Measurements from ENCODE around the gene PCDH1.
"Not testable (repeated sequence)": the region's sequence is repeated elsewhere in the genome, so short reads cannot be mapped to it uniquely, and the experiment has no call there.

PCDH1 gene

GRCh38 chr5:141902015-141902814 lies 24.0 kb upstream of the PCDH1 start:
- H3K27ac ChIP-seq = no peak overlapping the region
- DNase-seq (ENCODE audit: low read depth, low spot score) = no peak

- H3K27ac ChIP-seq = no peak overlapping the region
- no peak for DNase-seq (ENCODE audit: low read depth, low spot score)
Observed at GRCh38 chr5:141898448-141899049, 20.3 kb upstream of the PCDH1 start.

- no peak for DNase-seq (ENCODE audit: low read depth, low spot score)
- no peak overlapping the region for H3K27ac ChIP-seq
Observed at GRCh38 chr5:141897425-141897824, 19.2 kb upstream of the PCDH1 start.

GRCh38 chr5:141890429-141890828 lies 12.2 kb upstream of the PCDH1 start:
- DNase-seq (ENCODE audit: low read depth, low spot score); H3K27ac ChIP-seq: not testable (repeated sequence)

DNA sequence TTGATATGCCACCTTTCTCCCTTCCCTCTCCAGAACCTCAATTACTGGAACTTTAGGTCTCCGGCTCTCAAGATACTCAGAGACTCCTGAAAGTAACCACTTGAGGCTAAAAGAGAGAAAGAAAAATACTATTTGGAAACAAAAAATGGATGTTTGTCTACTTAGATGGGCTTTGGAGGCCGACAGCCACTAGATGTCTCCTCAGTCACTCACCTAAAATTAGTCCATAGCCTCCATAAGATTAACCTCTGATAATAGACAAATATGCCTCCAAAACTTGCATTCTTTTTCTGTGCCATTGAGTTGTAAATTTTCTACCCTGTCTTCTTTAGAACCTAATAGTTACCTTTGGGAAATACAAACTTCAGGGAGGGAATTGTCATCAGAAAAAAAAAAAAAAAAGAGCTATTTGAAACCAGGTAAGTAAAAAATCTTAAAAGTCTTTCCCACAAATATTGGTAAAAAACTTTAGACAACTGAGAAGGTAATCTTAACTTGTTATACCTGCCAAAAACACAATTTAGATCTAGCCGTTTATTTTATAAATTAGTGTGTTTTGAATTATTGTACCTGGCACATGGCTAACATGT lies 11.2 kb upstream of the PCDH1 start:
- no peak overlapping the region for H3K27ac ChIP-seq
- no peak for DNase-seq (ENCODE audit: low read depth, low spot score)

DNA sequence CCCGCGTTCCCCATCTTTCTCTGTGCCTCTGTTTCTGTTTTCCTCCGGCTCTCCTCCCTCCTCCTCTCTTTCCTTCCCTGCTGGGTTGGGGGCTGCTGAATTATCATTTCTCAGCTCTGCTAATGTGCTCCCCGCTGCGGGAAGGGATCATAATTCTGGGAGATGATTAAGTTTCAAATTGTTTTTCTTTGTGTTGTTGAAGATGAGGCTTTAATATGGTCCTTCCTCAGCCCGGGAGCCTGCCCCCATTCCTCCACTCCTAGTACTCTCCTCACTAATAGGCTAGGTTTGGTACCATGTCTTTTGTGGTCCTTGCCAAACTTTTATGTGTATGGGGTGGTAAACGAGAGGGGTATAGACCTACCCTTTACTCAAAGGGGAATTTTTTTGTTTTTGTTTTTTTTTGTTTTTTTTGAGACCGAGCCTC lies 5.7 kb upstream of the PCDH1 start:
- no peak for DNase-seq (ENCODE audit: low read depth, low spot score)

DNA sequence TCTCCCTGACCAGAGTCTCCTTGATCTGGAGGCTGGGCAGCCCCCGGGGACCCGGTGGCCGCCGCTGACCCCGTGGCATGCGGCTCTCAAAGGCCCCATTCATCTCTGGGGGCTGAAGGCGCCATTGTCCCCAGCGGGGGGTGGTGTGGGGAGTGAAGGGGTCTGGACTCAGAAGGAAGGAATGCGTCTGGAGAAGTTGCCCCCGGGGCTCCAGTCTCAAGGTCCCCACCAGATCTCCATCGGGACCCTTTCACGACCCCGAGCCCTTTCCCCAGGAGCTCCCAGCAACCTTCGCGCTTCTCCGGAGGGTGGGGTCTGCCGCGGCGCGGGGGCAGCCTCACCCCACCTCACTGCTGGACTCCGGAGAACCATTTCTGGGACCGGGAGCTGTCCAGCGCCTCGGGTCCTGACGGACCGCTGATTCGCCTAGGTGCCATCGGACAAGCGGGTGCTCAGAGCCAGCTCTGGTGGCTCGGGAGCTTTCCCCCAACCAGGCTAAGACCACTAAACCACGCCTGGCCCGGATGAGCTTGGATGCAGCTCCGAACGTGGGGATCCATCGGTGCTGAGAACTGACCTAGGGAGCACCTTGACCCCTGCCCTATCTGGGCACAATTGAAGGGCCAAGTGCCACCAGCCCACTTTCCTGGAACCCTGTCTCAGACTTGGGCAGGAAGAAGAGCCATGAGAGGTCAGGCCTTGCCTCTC lies 5.1 kb upstream of the PCDH1 start:
- DNase-seq (ENCODE audit: low read depth, low spot score) = no peak
- no peak overlapping the region for H3K27ac ChIP-seq

More for the DNA sequence above, 5.7 kb upstream of the PCDH1 start:
- H3K27ac ChIP-seq = no peak overlapping the region

DNA sequence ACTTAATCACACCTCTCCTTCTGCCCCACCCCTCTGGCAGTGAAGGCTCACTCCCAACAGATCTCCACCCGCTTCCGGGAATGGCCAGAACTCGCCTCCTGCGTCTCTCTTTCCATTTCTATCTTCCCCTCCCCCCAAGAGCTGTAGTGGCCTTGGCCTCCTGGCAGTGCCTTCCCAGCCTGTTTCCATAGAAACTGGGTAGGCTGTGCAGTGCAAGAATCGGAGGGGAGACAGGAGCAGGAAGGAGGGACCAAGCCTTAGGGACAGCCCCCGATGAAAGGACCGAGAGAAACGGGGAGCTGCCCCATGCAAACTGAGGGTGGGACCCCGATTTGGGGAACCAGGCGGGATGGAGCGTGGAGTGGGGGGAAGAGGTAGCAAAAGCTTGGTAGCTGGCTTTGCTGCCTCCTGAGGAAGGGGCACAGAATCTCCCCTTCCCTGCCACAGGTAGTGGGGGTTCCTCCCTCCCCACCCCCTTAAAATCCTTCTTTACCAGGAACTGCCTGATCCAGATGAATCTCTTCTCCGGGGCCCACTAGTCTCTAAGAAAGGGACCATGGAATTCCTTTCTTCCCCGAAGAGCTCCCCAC lies 4.5 kb upstream of the PCDH1 start:
- H3K27ac ChIP-seq = no peak overlapping the region
- DNase-seq (ENCODE audit: low read depth, low spot score) = no peak

- no peak for DNase-seq (ENCODE audit: low read depth, low spot score)
Observed at GRCh38 chr5:141881886-141882285, 3.7 kb upstream of the PCDH1 start.

GRCh38 chr5:141880961-141881801 lies 3.0 kb upstream of the PCDH1 start:
- DNase-seq (ENCODE audit: low read depth, low spot score) = no peak
- H3K27ac ChIP-seq = no peak overlapping the region

More at GRCh38 chr5:141881886-141882285, 3.7 kb upstream of the PCDH1 start:
- no peak overlapping the region for H3K27ac ChIP-seq

DNA sequence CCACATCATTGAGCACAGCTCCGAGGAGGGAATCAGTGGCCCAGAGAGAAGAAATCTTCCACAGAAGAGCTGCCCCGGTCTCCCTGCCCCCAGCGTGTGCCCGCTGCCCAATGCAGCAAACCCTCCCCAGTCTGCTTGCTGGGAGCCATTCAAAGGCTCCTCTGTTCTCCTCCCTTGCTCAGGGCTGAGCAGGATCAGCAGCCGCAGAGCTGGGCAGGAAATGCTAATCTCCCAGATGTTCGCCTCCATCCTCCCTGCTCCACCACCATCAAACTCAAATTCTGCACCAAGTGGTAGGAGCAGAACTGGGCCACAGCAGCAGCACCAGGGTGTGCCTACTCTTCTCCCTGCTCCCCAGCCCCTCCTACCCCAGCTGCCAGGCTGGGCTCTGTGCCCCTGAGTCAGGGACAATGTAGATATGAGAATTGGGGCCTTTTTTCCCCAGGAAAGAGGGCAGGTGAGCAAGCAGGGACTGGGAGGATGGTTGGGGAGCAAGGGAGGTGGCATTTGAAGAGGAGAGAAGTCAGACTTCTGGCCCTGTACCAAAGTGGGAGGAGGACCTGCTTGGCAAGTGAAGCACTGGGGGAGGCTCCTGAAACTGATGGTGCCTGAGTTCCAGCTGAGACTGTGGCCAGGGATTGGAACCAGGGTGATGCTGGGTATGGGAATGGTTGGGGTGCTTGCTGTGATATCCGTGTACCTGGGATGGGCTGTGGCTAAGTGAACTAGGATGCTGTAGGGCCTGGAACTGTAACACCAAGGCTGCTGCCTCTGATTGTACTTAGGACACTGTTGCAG lies 1.9 kb upstream of the PCDH1 start:
- no peak for DNase-seq (ENCODE audit: low read depth, low spot score)
- H3K27ac ChIP-seq = no peak overlapping the region

DNA sequence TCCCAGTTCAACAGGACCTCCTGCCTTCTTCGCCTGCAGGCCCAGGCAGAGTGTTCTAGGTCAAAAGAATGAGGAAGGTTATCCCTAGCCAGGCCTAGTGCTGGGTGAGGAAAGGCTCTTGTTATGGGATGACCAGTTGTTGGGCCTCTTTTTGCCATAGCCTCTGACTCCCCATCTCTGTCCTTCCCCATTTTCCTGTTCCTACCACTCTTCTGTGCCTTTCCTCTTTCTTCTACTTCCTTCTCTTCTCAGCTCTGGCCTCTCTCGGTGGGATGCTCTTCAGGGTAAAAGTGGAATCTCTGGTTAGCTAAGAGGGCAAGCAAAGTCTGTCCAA lies 1.2 kb upstream of the PCDH1 start:
- H3K27ac ChIP-seq = no peak overlapping the region
- DNase-seq (ENCODE audit: low read depth, low spot score) = no peak

- H3K27ac ChIP-seq = peak overlapping the region; percentile 79
- peak; percentile 75 for DNase-seq (ENCODE audit: low read depth, low spot score)
Observed at GRCh38 chr5:141878711-141879425, 658 bp upstream of the PCDH1 start.

GRCh38 chr5:141877356-141878185 lies 639 bp downstream of the PCDH1 start:
- peak overlapping the region; percentile 79 for H3K27ac ChIP-seq
- DNase-seq (ENCODE audit: low read depth, low spot score) = no peak

- no peak for DNase-seq (ENCODE audit: low read depth, low spot score)
- H3K27ac ChIP-seq = peak overlapping the region; percentile 79
Observed at GRCh38 chr5:141876628-141877355, 1.4 kb downstream of the PCDH1 start.

DNA sequence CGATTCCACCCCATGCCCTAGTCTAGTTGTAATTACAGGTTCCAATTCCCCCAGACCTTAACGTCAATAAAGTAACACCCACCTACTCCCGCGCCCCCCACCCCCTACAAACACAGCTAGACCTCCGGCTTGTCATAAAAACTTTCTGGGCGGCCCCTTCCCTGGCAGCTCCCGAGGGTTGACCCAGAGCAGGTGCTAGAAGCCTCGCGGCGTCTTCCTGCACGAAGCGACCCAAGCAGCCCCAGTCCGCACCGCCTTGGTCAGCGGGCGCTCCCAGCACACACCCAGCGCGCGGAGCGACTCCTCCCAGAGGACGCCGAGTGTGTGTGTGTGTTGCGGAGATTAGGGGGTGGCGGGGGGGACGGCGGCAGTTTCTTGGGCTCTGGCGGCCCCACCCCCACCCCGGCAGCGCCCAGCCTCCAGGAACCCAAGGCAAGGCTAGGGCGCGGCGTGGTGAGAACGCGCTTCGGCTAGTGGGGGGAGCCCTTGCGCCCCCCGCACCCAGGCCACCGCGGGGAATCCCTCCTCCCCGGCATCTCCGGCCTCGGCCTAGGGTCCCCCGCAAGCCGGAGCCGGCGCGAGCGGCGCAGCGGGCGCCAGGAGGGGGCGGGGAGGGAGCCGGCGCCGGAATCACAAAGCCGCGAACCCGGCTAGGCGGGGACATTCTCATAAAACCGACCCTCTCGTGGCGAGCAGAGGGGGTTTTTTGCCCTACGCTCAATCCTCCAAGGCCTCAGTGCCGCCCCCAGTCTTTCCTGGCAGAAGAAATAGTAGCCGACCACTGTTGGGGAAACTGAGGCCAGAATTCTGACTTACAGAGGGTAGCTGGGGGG lies 2.2 kb downstream of the PCDH1 start:
- H3K27ac ChIP-seq = peak overlapping the region; percentile 79
- no peak for DNase-seq (ENCODE audit: low read depth, low spot score)

Data from epithelial cell of prostate (primary cell).